ENCODE results near the gene ART5. TPM values are rescaled to one million over a fixed set of nuclear protein-coding genes. Genes with fewer than 3 reads are reported as not detected.

The ART5 gene
- total RNA-seq, 1 experiment from 2014 or later: not detected

- POLR2A ChIA-PET (ENCODE audit: unreplicated experiment): no interaction called here
- Histone ChIP-seq H3F3A (ENCODE audit: insufficient read depth, low read depth) (no peaks in the 10 kb centered on the region), H3K9me2 (ENCODE audit: insufficient read depth) (no peaks in the 10 kb centered on the region), H4K20me1 (ENCODE audit: insufficient read depth) (no peaks in the 10 kb centered on the region), H3K27me3 (ENCODE audit: insufficient read depth, low read depth) (no peaks in the 10 kb centered on the region), H2AFZ (no peak overlapping the region), H3K27ac (no peak overlapping the region), H3K9me3 (ENCODE audit: insufficient read depth, low read depth) (no peaks in the 10 kb centered on the region), H3K4me3 (no peak overlapping the region), H3K79me2 (ENCODE audit: low read depth) (no peaks in the 10 kb centered on the region), H3K36me3 (ENCODE audit: low read depth) (no peaks in the 10 kb centered on the region), H3K4me1 (replicated peaks; ENCODE audit: insufficient read depth) (no peaks in the 10 kb centered on the region), H3K4me2 (no peak overlapping the region)
- CTCF ChIA-PET: no interaction called here
- no TSS peak for BruUV-seq (replicated peaks)
- intact Hi-C loops (cut with micrococcal nuclease; ENCODE audit: unreplicated experiment): no loop called here
- TF ChIP-seq EZH2 (IDR thresholded peaks at IDR 0.05; ENCODE audit: low read depth): no peak
- TF ChIP-seq, protein P1, sequence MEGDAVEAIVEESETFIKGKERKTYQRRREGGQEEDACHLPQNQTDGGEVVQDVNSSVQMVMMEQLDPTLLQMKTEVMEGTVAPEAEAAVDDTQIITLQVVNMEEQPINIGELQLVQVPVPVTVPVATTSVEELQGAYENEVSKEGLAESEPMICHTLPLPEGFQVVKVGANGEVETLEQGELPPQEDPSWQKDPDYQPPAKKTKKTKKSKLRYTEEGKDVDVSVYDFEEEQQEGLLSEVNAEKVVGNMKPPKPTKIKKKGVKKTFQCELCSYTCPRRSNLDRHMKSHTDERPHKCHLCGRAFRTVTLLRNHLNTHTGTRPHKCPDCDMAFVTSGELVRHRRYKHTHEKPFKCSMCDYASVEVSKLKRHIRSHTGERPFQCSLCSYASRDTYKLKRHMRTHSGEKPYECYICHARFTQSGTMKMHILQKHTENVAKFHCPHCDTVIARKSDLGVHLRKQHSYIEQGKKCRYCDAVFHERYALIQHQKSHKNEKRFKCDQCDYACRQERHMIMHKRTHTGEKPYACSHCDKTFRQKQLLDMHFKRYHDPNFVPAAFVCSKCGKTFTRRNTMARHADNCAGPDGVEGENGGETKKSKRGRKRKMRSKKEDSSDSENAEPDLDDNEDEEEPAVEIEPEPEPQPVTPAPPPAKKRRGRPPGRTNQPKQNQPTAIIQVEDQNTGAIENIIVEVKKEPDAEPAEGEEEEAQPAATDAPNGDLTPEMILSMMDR (conservative IDR thresholded peaks at IDR 0.05): no peak
- DNase-seq: no peak
Measured at GRCh38 chr11:3623767-3624458, 17.9 kb downstream of the ART5 start.

- ChIA-PET CTCF (no interaction called here), POLR2A (ENCODE audit: unreplicated experiment) (no interaction called here)
- Histone ChIP-seq H3K79me2 (ENCODE audit: low read depth) (no peaks in the 10 kb centered on the region), H3K4me2 (no peak overlapping the region), H3K4me1 (replicated peaks; ENCODE audit: insufficient read depth) (no peaks in the 10 kb centered on the region), H3K27me3 (ENCODE audit: insufficient read depth, low read depth) (no peaks in the 10 kb centered on the region), H3K36me3 (ENCODE audit: low read depth) (no peaks in the 10 kb centered on the region), H3K4me3 (no peak overlapping the region), H3K9me3 (ENCODE audit: insufficient read depth, low read depth) (no peaks in the 10 kb centered on the region), H2AFZ (no peak overlapping the region), H3K9me2 (ENCODE audit: insufficient read depth) (no peaks in the 10 kb centered on the region), H3F3A (ENCODE audit: insufficient read depth, low read depth) (no peaks in the 10 kb centered on the region), H3K27ac (no peak overlapping the region), H4K20me1 (ENCODE audit: insufficient read depth) (no peaks in the 10 kb centered on the region)
- no TSS peak for BruUV-seq (replicated peaks)
- no peak for DNase-seq
- intact Hi-C loops (cut with micrococcal nuclease; ENCODE audit: unreplicated experiment): no loop called here
- TF ChIP-seq, protein P1 (conservative IDR thresholded peaks at IDR 0.05): no peak
- no peak for TF ChIP-seq EZH2 (IDR thresholded peaks at IDR 0.05; ENCODE audit: low read depth)
Measured at GRCh38 chr11:3623121-3623520, 18.7 kb downstream of the ART5 start.

GRCh38 chr11:3622521-3622920 lies 19.3 kb downstream of the ART5 start:
- no peak for TF ChIP-seq EZH2 (IDR thresholded peaks at IDR 0.05; ENCODE audit: low read depth)
- Histone ChIP-seq H2AFZ (no peak overlapping the region), H3K4me3 (no peak overlapping the region), H4K20me1 (ENCODE audit: insufficient read depth) (no peaks in the 10 kb centered on the region), H3K27ac (no peak overlapping the region), H3K79me2 (ENCODE audit: low read depth) (no peaks in the 10 kb centered on the region), H3K36me3 (ENCODE audit: low read depth) (no peaks in the 10 kb centered on the region), H3F3A (ENCODE audit: insufficient read depth, low read depth) (no peaks in the 10 kb centered on the region), H3K9me3 (ENCODE audit: insufficient read depth, low read depth) (no peaks in the 10 kb centered on the region), H3K27me3 (ENCODE audit: insufficient read depth, low read depth) (no peaks in the 10 kb centered on the region), H3K4me1 (replicated peaks; ENCODE audit: insufficient read depth) (no peaks in the 10 kb centered on the region), H3K4me2 (no peak overlapping the region), H3K9me2 (ENCODE audit: insufficient read depth) (no peaks in the 10 kb centered on the region)
- intact Hi-C loops (cut with micrococcal nuclease; ENCODE audit: unreplicated experiment): no loop called here
- POLR2A ChIA-PET (ENCODE audit: unreplicated experiment): no interaction called here
- BruUV-seq (replicated peaks): no TSS peak
- DNase-seq: no peak
- CTCF ChIA-PET: no interaction called here

DNA sequence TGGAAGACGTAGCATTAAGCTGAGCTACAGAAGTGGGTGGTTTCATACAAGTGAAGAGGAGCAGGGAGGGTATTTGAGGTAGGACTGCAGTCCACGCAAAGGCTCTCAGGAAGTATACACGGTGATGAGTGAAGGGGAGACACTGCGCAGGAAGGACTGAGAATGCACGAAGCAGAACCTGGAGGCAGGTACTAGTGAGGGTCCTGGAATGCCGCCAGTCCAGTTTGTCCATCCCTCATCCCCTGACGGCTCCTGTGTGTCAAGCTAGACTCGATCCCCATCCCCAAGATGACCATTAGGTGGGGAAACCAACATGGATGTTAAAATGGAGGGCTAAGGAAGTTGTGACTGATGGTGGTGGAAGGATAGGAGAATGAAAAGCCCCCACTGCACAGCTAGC lies 23.8 kb downstream of the ART5 start:
- Histone ChIP-seq H3K9me3 (ENCODE audit: insufficient read depth, low read depth) (no peaks in the 10 kb centered on the region), H3K4me2 (no peak overlapping the region), H3K9me2 (ENCODE audit: insufficient read depth) (no peaks in the 10 kb centered on the region), H3F3A (ENCODE audit: insufficient read depth, low read depth) (no peaks in the 10 kb centered on the region), H4K20me1 (ENCODE audit: insufficient read depth) (no peaks in the 10 kb centered on the region), H3K27ac (no peak overlapping the region), H3K36me3 (ENCODE audit: low read depth) (no peaks in the 10 kb centered on the region), H3K4me1 (replicated peaks; ENCODE audit: insufficient read depth) (no peaks in the 10 kb centered on the region), H3K4me3 (no peak overlapping the region), H3K27me3 (ENCODE audit: insufficient read depth, low read depth) (no peaks in the 10 kb centered on the region), H3K79me2 (ENCODE audit: low read depth) (no peaks in the 10 kb centered on the region), H2AFZ (no peak overlapping the region)
- intact Hi-C loops (cut with micrococcal nuclease; ENCODE audit: unreplicated experiment): loop anchor here (10.0 kb wide), 1 partner anchor 163 kb away; no protein-coding TSS in a partner anchor
- no peak for DNase-seq
- no peak for TF ChIP-seq EZH2 (IDR thresholded peaks at IDR 0.05; ENCODE audit: low read depth)
- TF ChIP-seq, protein P1 (conservative IDR thresholded peaks at IDR 0.05): no peak
- no TSS peak for BruUV-seq (replicated peaks)
- ChIA-PET CTCF (no interaction called here), POLR2A (ENCODE audit: unreplicated experiment) (no interaction called here)

Measured in PC-9 (cell line).